Panc1 (cell line): ENCODE results near the gene TSPAN31. TPM values are rescaled to one million over a fixed set of nuclear protein-coding genes. Genes with fewer than 3 reads are reported as not detected.

Experiments used
- ATAC-seq: fragments of 200-7000 bp; cut with Tn5 transposase; 2 replicates; pipeline ENCODE4 v1.9.1; 2020; ENCODE audit warnings: mild to moderate bottlenecking, moderate library complexity
- BruUV-seq: library from RNA; stranded (reverse); fragments of 400-500 nt; replicated peaks from 2 replicates; lab custom pipeline; 2021; lab: Mats Ljungman, UMichigan
- CTCF ChIA-PET: fragments of 300-600 bp; sonication (Branson Sonifier 250); formaldehyde crosslinking; loops from one replicate; lab custom pipeline; 2022; ENCODE audit warnings: antibody characterized with exemption; lab: Charles Lee
- POLR2A ChIA-PET: fragments of 300-600 bp; sonication (Branson Sonifier 250); formaldehyde crosslinking; loops from one replicate; lab custom pipeline; 2022; ENCODE audit warnings: antibody characterized with exemption; lab: Charles Lee
- DNase-seq: peaks from one replicate; pipeline ENCODE4 v3.0.0-alpha.2; 2010; ENCODE audit warnings: low read depth, low spot score
- H3K27ac ChIP-seq: 2 replicates; pipeline ENCODE4 v1.5.1; 2011; ENCODE audit warnings: mild to moderate bottlenecking, low read length, inconsistent platforms
- H3K27me3 ChIP-seq: fragments of 200-500 bp; sonication (Bioruptor generic); 2 replicates; pipeline ENCODE4 v1.6.0; 2014; ENCODE audit warnings: low read length, inconsistent platforms; ENCODE audit not compliant: control insufficient read depth, insufficient read depth
- H3K36me3 ChIP-seq: fragments of 200-500 bp; sonication (Bioruptor generic); 2 replicates; pipeline ENCODE4 v1.5.1; 2014; ENCODE audit warnings: inconsistent platforms, mild to moderate bottlenecking, low read length, moderate library complexity; ENCODE audit not compliant: control insufficient read depth, insufficient read depth
- H3K4me1 ChIP-seq: 2 replicates; pipeline ENCODE4 v1.5.1; 2011; ENCODE audit warnings: inconsistent platforms, mild to moderate bottlenecking, low read length, moderate library complexity; ENCODE audit not compliant: control insufficient read depth, insufficient read depth
- H3K4me3 ChIP-seq, 2 experiments: 2 replicates each; pipeline ENCODE4 v1.5.1; 2011 to 2012; ENCODE audit warnings: low read depth in 2 of 2, low read length in 2 of 2, mild to moderate bottlenecking in 2 of 2, inconsistent platforms in 1 of 2, moderate library complexity in 1 of 2
- H3K9me3 ChIP-seq: fragments of 200-500 bp; sonication (Bioruptor generic); 2 replicates; pipeline ENCODE4 v1.5.1; 2014; ENCODE audit warnings: low read depth, mild to moderate bottlenecking, inconsistent platforms, low read length, moderate library complexity; ENCODE audit not compliant: control insufficient read depth, insufficient read depth
- POLR2AphosphoS5 ChIP-seq: IDR thresholded peaks from 2 replicates; pipeline ENCODE4 v1.6.1; 2012; ENCODE audit warnings: mild to moderate bottlenecking, low read depth, low read length, moderate library complexity
- SIN3A ChIP-seq: IDR thresholded peaks from 2 replicates; pipeline ENCODE4 v1.6.1; 2012; ENCODE audit warnings: low read depth, mild to moderate bottlenecking, low read length, moderate library complexity, borderline replicate concordance; ENCODE audit not compliant: insufficient read depth
- TCF7L2 ChIP-seq: IDR thresholded peaks from 2 replicates; pipeline ENCODE4 v1.6.1; 2011; ENCODE audit warnings: mild to moderate bottlenecking, low read depth, low read length, inconsistent platforms
- in situ Hi-C: cut with HindIII; loops from 2 replicates; pipeline ENCODE4 v1.10.0; 2016; ENCODE audit warnings: low sequenced_read_pairs, low pct_unique_long_range_greater_than_20kb
- intact Hi-C: fragments of 100-400 bp; cut with micrococcal nuclease; formaldehyde crosslinking; loops from one replicate; pipeline ENCODE4 v1.10.0; 2022; ENCODE audit not compliant: unreplicated experiment
- total RNA-seq: library from RNA; stranded (reverse); gene quantifications from one replicate; pipeline ENCODE4 v1.2.1, GENCODE V29; 2021; ENCODE audit not compliant: unreplicated experiment
- TF ChIP-seq, protein P1 (sequence below), 2 experiments: IDR thresholded peaks; 2 replicates each; pipeline ENCODE4 v1.6.1; 2011 to 2012; ENCODE audit warnings: low read depth in 2 of 2, control low read depth in 1 of 2, low read length in 1 of 2, mild to moderate bottlenecking in 1 of 2, moderate library complexity in 1 of 2; ENCODE audit not compliant: insufficient read depth in 1 of 2
- TF ChIP-seq, protein P2 (sequence below): fragments of 450-650 bp; IDR thresholded peaks from 2 replicates; pipeline ENCODE4 v1.5.1; 2017; ENCODE audit warnings: mild to moderate bottlenecking

TSPAN31 gene
- total RNA-seq, 1 experiment from 2014 or later = 17.5 TPM

DNA sequence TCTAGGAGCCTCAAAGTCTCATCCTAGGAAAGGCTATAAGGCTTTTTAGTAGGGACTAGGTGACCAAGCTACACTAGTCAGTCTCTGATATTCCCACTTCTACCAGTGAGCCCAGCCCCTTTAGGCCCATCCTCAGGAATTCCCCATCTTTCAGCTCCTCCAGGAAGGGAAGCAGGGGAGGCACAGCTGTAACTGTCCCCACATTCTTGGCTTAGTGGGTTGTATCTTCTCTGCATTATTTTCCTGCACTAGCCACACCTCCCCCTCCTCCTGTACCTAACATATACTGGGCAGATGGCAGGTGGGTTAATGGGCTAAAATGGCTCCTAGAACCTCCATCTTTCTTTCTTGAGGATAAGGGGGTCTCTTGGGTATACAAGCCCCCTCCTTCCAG lies 22.5 kb downstream of the TSPAN31 start:
- TF ChIP-seq TCF7L2 (no peak), SIN3A (no peak), POLR2AphosphoS5 (no peak)
- TF ChIP-seq, protein P1, sequence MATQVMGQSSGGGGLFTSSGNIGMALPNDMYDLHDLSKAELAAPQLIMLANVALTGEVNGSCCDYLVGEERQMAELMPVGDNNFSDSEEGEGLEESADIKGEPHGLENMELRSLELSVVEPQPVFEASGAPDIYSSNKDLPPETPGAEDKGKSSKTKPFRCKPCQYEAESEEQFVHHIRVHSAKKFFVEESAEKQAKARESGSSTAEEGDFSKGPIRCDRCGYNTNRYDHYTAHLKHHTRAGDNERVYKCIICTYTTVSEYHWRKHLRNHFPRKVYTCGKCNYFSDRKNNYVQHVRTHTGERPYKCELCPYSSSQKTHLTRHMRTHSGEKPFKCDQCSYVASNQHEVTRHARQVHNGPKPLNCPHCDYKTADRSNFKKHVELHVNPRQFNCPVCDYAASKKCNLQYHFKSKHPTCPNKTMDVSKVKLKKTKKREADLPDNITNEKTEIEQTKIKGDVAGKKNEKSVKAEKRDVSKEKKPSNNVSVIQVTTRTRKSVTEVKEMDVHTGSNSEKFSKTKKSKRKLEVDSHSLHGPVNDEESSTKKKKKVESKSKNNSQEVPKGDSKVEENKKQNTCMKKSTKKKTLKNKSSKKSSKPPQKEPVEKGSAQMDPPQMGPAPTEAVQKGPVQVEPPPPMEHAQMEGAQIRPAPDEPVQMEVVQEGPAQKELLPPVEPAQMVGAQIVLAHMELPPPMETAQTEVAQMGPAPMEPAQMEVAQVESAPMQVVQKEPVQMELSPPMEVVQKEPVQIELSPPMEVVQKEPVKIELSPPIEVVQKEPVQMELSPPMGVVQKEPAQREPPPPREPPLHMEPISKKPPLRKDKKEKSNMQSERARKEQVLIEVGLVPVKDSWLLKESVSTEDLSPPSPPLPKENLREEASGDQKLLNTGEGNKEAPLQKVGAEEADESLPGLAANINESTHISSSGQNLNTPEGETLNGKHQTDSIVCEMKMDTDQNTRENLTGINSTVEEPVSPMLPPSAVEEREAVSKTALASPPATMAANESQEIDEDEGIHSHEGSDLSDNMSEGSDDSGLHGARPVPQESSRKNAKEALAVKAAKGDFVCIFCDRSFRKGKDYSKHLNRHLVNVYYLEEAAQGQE (IDR thresholded peaks at IDR 0.05; ENCODE audit: insufficient read depth in 1 of 2, low read depth in 2 of 2, low read length in 1 of 2) = no peak
- TF ChIP-seq, protein P2, sequence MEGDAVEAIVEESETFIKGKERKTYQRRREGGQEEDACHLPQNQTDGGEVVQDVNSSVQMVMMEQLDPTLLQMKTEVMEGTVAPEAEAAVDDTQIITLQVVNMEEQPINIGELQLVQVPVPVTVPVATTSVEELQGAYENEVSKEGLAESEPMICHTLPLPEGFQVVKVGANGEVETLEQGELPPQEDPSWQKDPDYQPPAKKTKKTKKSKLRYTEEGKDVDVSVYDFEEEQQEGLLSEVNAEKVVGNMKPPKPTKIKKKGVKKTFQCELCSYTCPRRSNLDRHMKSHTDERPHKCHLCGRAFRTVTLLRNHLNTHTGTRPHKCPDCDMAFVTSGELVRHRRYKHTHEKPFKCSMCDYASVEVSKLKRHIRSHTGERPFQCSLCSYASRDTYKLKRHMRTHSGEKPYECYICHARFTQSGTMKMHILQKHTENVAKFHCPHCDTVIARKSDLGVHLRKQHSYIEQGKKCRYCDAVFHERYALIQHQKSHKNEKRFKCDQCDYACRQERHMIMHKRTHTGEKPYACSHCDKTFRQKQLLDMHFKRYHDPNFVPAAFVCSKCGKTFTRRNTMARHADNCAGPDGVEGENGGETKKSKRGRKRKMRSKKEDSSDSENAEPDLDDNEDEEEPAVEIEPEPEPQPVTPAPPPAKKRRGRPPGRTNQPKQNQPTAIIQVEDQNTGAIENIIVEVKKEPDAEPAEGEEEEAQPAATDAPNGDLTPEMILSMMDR = no peak
- no TSS peak for BruUV-seq
- CTCF ChIA-PET = interaction anchor here (0.9 to 1.1 kb wide), 2 partner anchors 11 to 16 kb away, joined by 3 to 5 read pairs; partner anchors contain the start of gene TSFM
- POLR2A ChIA-PET = no interaction called here
- H3K4me1 ChIP-seq = peaks cover 15% of the 10 kb centered on the region
- H3K27me3 ChIP-seq = peaks cover 4% of the 10 kb centered on the region; the same call in 1 of the 2 replicates
- in situ Hi-C loops = no loop called here
- H3K9me3 ChIP-seq = no peaks in the 10 kb centered on the region
- no peak overlapping the region for H3K27ac ChIP-seq
- H3K4me3 ChIP-seq = no peak overlapping the region
- no peaks in the 10 kb centered on the region; the same call in 1 of the 2 replicates for H3K36me3 ChIP-seq
- no peak for DNase-seq
- ATAC-seq = no peak
- intact Hi-C loops = no loop called here

DNA sequence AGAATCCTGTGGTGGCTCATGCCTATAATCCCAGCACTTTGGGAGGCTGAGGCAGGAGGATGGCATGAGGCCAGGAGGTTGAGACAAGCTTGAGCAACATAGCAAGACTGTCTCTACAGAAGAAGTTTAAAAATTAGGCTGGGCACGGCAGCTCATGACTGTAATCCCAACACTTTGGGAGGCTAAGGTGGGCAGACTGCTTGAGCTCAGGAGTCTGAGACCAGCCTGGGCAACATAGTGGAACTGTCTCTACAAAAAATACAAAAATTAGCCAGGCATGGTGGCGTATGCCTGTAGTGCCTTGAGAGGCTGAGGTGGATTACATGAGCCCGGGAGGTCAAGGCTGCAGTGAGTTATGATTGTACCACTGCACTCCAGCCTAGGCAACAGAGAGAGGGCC lies 23.0 kb downstream of the TSPAN31 start:
- Histone ChIP-seq H3K27me3 (peaks cover 4% of the 10 kb centered on the region; the same call in 1 of the 2 replicates), H3K9me3 (no peaks in the 10 kb centered on the region), H3K4me3 (no peak overlapping the region), H3K27ac (no peak overlapping the region), H3K4me1 (peaks cover 15% of the 10 kb centered on the region), H3K36me3 (peaks cover under 1% of the 10 kb centered on the region; the same call in 1 of the 2 replicates)
- no TSS peak for BruUV-seq
- intact Hi-C loops = no loop called here
- DNase-seq (no peak), ATAC-seq (no peak)
- in situ Hi-C loops = no loop called here
- POLR2A ChIA-PET = no interaction called here
- CTCF ChIA-PET = interaction anchor here (1.1 kb wide), 1 partner anchor 11 kb away, joined by 5 read pairs; no protein-coding TSS in a partner anchor
- TF ChIP-seq, protein P1 (IDR thresholded peaks at IDR 0.05; ENCODE audit: insufficient read depth in 1 of 2, low read depth in 2 of 2, low read length in 1 of 2) = no peak
- TF ChIP-seq TCF7L2 (no peak), POLR2AphosphoS5 (no peak), SIN3A (no peak)
- TF ChIP-seq, protein P2 = no peak
